K562 (cell line): ENCODE data around the gene BCL7C. TPM values are rescaled to one million over a fixed set of nuclear protein-coding genes. Genes with fewer than 3 reads are reported as not detected.

Source experiments
- ATF3 ChIP-seq, 2 experiments: fragments of 450-650 bp in 1 of 2; sonication (generic) in 1 of 2; formaldehyde crosslinking in 1 of 2; IDR thresholded peaks in 1 of 2; conservative IDR thresholded peaks in 1 of 2; 2 replicates each; pipeline versions ENCODE4 v1.6.1 to v1.8.1; 2016 to 2023; ENCODE audit warnings: mild to moderate bottlenecking in 2 of 2, moderate library complexity in 2 of 2, inconsistent platforms in 1 of 2, missing genetic modification reagents in 1 of 2
- CTCF ChIP-seq, 3 experiments: IDR thresholded peaks in 2 of 3; conservative IDR thresholded peaks in 1 of 3; 2 replicates each; pipeline ENCODE4 v1.5.1; 2011 to 2012; ENCODE audit warnings: low read length in 3 of 3, mild to moderate bottlenecking in 3 of 3, control low read depth in 2 of 3, improper control_type of control experiment in 1 of 3, inconsistent platforms in 1 of 3, low read depth in 1 of 3, mixed read lengths in 1 of 3, moderate library complexity in 1 of 3; ENCODE audit not compliant: insufficient read depth in 2 of 3
- FOXK2 ChIP-seq, 2 experiments: fragments of 450-650 bp; IDR thresholded peaks in 1 of 2; conservative IDR thresholded peaks in 1 of 2; 2 replicates each; pipeline ENCODE4 v1.6.1; 2016; ENCODE audit warnings: low read depth in 2 of 2, mild to moderate bottlenecking in 1 of 2
- HDGF ChIP-seq: fragments of 450-650 bp; IDR thresholded peaks from 2 replicates; pipeline ENCODE4 v1.6.1; 2016
- MAFF ChIP-seq: IDR thresholded peaks from 2 replicates; pipeline ENCODE4 v1.6.1; 2012; ENCODE audit warnings: low read length, improper control_type of control experiment
- MECOM ChIP-seq: fragments of 250-450 bp; sonication (Bioruptor Pico); IDR thresholded peaks from 2 replicates; pipeline ENCODE4 v1.8.0; 2022; ENCODE audit warnings: inconsistent platforms
- PREB ChIP-seq: sonication (generic); formaldehyde crosslinking; IDR thresholded peaks from 2 replicates; pipeline ENCODE4 v1.8.1; 2023; ENCODE audit warnings: mild to moderate bottlenecking, missing genetic modification reagents
- RCOR1 ChIP-seq, 2 experiments: IDR thresholded peaks; 2 replicates each; pipeline ENCODE4 v1.6.1; 2012; ENCODE audit warnings: low read depth in 2 of 2, low read length in 2 of 2, borderline replicate concordance in 1 of 2, improper control_type of control experiment in 1 of 2
- XRCC5 ChIP-seq: fragments of 200-400 bp; formaldehyde crosslinking; IDR thresholded peaks from 2 replicates; pipeline ENCODE4 v1.6.1; 2017; ENCODE audit warnings: low read depth, mild to moderate bottlenecking, low read length
- ZBTB26 ChIP-seq: fragments of 450-650 bp; formaldehyde crosslinking; IDR thresholded peaks from 2 replicates; pipeline ENCODE4 v1.4.0; 2022; ENCODE audit warnings: missing genetic modification characterization
- ZBTB33 ChIP-seq: sonication (generic); formaldehyde crosslinking; IDR thresholded peaks from 2 replicates; pipeline ENCODE4 v1.8.1; 2023; ENCODE audit warnings: mild to moderate bottlenecking, missing genetic modification reagents
- ZNF24 ChIP-seq: fragments of 450-650 bp; IDR thresholded peaks from 2 replicates; pipeline ENCODE4 v1.6.1; 2016
- ZNF766 ChIP-seq: fragments of 200-800 bp; sonication (Bioruptor generic); conservative IDR thresholded peaks from 2 replicates; pipeline ENCODE4 v1.6.1; 2016; ENCODE audit warnings: missing genetic modification characterization, missing compliant biosample characterization
- polyA plus RNA-seq, 8 experiments: library from polyadenylated mRNA; depleted of rRNA in 4 of 8; stranded (reverse) in 5 of 8; unstranded in 3 of 8; fragments of >200 nt; fragmentation: Nextera tagmentation in 2 of 8; fragmentation: Illumina TruSeq in 1 of 8; extraction: Ambion mirVana in 2 of 8; extraction: Trizol in 1 of 8; gene quantifications; 2 replicates each; pipeline versions ENCODE4 v1.2.1 to v1.2.3, GENCODE V29; 2011 to 2014; ENCODE audit warnings: inconsistent platforms in 1 of 8, missing spikeins in 1 of 8
- total RNA-seq, 7 experiments: library from RNA; depleted of rRNA in 6 of 7; stranded (reverse); fragments of >200 nt in 6 of 7; fragmentation: Illumina TruSeq in 2 of 7; extraction: Trizol in 2 of 7; gene quantifications; 2 replicates each; pipeline versions ENCODE4 v1.2.1 to v1.2.3, GENCODE V29; 2011 to 2021; ENCODE audit warnings: low replicate concordance in 1 of 7

Gene BCL7C
- total and polyA plus RNA-seq, 9 of the 15 experiments (the other 6 are each of a cell fraction or from before 2014, with no cell fraction given) = 1.7 to 85.8 (median 19.6) TPM

GRCh38 chr16:30934827-30935557 lies 41.1 kb upstream of the BCL7C start (continued):
- TF ChIP-seq ATF3 (IDR thresholded peaks at IDR 0.05) (peak; percentile 65), ATF3 (CRISPR knock-in tag; conservative IDR thresholded peaks at IDR 0.05) (0 out of 2 replicates have a peak, but pooled peaks have one; percentile 30), ZBTB33 (CRISPR knock-in tag) (peak; percentile 97), RCOR1 (IDR thresholded peaks at IDR 0.05; ENCODE audit: borderline replicate concordance in 1 of 2, low read depth in 2 of 2, low read length in 2 of 2) (peak in 1 of 2 experiments; percentile 74; a peak in 2 of 4 replicates), MAFF (no peak), ZNF766 (0 out of 2 replicates have a peak, but pooled peaks have one; percentile 46), ZNF24 (peak; percentile 97), CTCF (IDR thresholded peaks at IDR 0.05 in 2 of 3, conservative IDR thresholded peaks at IDR 0.05 in 1 of 3; ENCODE audit: insufficient read depth in 2 of 3, low read depth in 1 of 3, low read length in 3 of 3) (peak; percentile 82 to 95 (median 85)), XRCC5 (no peak), FOXK2 (conservative IDR thresholded peaks at IDR 0.05 in 1 of 2, IDR thresholded peaks at IDR 0.05 in 1 of 2; ENCODE audit: low read depth in 2 of 2) (peak in 1 of 2 experiments; percentile 25; a peak in 1 of 4 replicates), HDGF (0 out of 2 replicates have a peak, but pooled peaks have one; percentile 74), ZBTB26 (CRISPR knock-in tag) (no peak), MECOM (CRISPR knock-in tag) (no peak), PREB (CRISPR knock-in tag) (0 out of 2 replicates have a peak, but pooled peaks have one; percentile 66)
